ENCODE measurements around the gene RBM47. TPM values are rescaled to one million over a fixed set of nuclear protein-coding genes. Genes with fewer than 3 reads are reported as not detected.
"Not testable (repeated sequence)": the region's sequence is repeated elsewhere in the genome, so short reads cannot be mapped to it uniquely, and the experiment has no call there.

The RBM47 gene
- total RNA-seq, 1 experiment from 2014 or later: 78.0 TPM

DNA sequence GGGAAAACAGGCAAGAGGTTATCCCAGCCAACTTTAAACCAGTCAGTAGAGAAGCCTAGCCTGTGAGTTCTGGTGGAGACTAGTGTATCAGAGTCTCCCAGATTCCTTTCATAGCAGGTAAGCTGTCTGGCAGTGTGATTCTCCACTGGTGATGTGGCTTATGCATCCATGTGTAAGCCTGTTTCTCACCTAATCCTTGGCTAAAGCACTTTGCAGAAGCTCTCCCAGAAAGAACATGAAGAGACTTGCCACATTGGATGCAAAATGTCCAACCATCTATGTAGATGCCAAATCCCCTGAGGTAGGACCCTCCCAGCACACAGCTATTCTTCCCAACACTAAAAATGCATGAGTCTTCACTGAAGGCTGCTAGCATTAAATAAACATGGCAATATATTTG lies 182.8 kb downstream of the RBM47 start:
- Histone ChIP-seq H3K27ac (peak overlapping the region; percentile 20; the same call in 1 of the 2 replicates), H3K4me1 (replicated peaks; ENCODE audit: insufficient read depth) (peaks cover 21% of the 10 kb centered on the region), H3K9me2 (ENCODE audit: insufficient read depth) (no peaks in the 10 kb centered on the region), H3K36me3 (ENCODE audit: low read depth) (peaks cover 14% of the 10 kb centered on the region; the same call in 1 of the 2 replicates), H4K20me1 (ENCODE audit: insufficient read depth) (no peaks in the 10 kb centered on the region), H3F3A (ENCODE audit: insufficient read depth, low read depth) (peaks cover 27% of the 10 kb centered on the region), H3K27me3 (ENCODE audit: insufficient read depth, low read depth) (no peaks in the 10 kb centered on the region), H3K79me2 (ENCODE audit: low read depth) (peaks cover 72% of the 10 kb centered on the region), H3K9me3 (ENCODE audit: insufficient read depth, low read depth) (no peaks in the 10 kb centered on the region), H2AFZ (no peak overlapping the region), H3K4me3 (no peak overlapping the region), H3K4me2 (no peak overlapping the region)
- no TSS peak for BruUV-seq (replicated peaks)
- intact Hi-C loops (cut with micrococcal nuclease; ENCODE audit: unreplicated experiment): no loop called here
- no peak for DNase-seq
- ChIA-PET CTCF (no interaction called here), POLR2A (ENCODE audit: unreplicated experiment) (no interaction called here)
- TF ChIP-seq CTCF (conservative IDR thresholded peaks at IDR 0.05): no peak
- TF ChIP-seq EZH2 (IDR thresholded peaks at IDR 0.05; ENCODE audit: low read depth): no peak

DNA sequence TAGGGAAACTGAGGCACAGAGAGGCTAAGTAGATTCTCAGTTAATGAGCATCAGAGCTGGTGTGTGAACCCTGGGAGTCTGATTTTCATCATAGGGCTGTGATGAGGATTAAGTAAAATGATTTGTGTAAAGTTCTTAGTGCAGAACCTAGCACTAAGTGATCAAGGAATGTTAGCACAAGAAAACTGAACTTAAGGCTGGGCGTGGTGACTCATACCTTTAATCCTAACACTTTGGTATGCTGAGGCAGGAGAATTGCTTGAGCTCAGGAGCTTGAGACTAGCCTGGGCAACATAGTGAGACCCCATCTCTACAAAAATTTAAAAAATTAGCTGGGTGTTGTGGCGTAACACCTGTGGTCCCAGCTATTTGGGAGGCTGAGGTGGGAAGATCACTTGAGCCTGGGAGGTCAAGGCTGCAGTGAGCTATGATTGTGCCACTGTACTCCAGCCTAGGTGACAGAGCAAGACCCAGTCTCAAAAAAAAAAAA lies 183.4 kb downstream of the RBM47 start:
- H3K9me2 ChIP-seq (ENCODE audit: insufficient read depth); H3K4me2 ChIP-seq; intact Hi-C loops (cut with micrococcal nuclease; ENCODE audit: unreplicated experiment); POLR2A ChIA-PET (ENCODE audit: unreplicated experiment); BruUV-seq (replicated peaks); H3K4me3 ChIP-seq; H3K9me3 ChIP-seq (ENCODE audit: insufficient read depth, low read depth); H2AFZ ChIP-seq; H4K20me1 ChIP-seq (ENCODE audit: insufficient read depth); CTCF ChIA-PET; DNase-seq; H3K27me3 ChIP-seq (ENCODE audit: insufficient read depth, low read depth): not testable (repeated sequence)
- H3K4me1 ChIP-seq (replicated peaks; ENCODE audit: insufficient read depth): peaks cover 21% of the 10 kb centered on the region
- H3K36me3 ChIP-seq (ENCODE audit: low read depth): peaks cover 12% of the 10 kb centered on the region; the same call in 1 of the 2 replicates
- peaks cover 77% of the 10 kb centered on the region for H3K79me2 ChIP-seq (ENCODE audit: low read depth)
- H3F3A ChIP-seq (ENCODE audit: insufficient read depth, low read depth): peaks cover 28% of the 10 kb centered on the region
- H3K27ac ChIP-seq: 0 out of 2 replicates have a peak overlapping the region, but pooled peaks have one; percentile 11

- no peak for DNase-seq
- no peak overlapping the region for H2AFZ ChIP-seq
- no peaks in the 10 kb centered on the region for H3K9me2 ChIP-seq (ENCODE audit: insufficient read depth)
- peaks cover 21% of the 10 kb centered on the region for H3K4me1 ChIP-seq (replicated peaks; ENCODE audit: insufficient read depth)
- 0 out of 2 replicates have a peak overlapping the region, but pooled peaks have one; percentile 11 for H3K27ac ChIP-seq
- H3K36me3 ChIP-seq (ENCODE audit: low read depth): 0 out of 2 replicates have a peak, but pooled peaks cover 9% of the 10 kb centered on the region
- H3K79me2 ChIP-seq (ENCODE audit: low read depth): peaks cover 75% of the 10 kb centered on the region
- H3K4me3 ChIP-seq: no peak overlapping the region
- BruUV-seq (replicated peaks): no TSS peak
- H3K9me3 ChIP-seq (ENCODE audit: insufficient read depth, low read depth): no peaks in the 10 kb centered on the region
- intact Hi-C loops (cut with micrococcal nuclease; ENCODE audit: unreplicated experiment): no loop called here
- peaks cover 28% of the 10 kb centered on the region for H3F3A ChIP-seq (ENCODE audit: insufficient read depth, low read depth)
- H4K20me1 ChIP-seq (ENCODE audit: insufficient read depth): no peaks in the 10 kb centered on the region
- CTCF ChIA-PET: no interaction called here
- POLR2A ChIA-PET (ENCODE audit: unreplicated experiment): no interaction called here
- H3K27me3 ChIP-seq (ENCODE audit: insufficient read depth, low read depth): no peaks in the 10 kb centered on the region
- TF ChIP-seq CTCF (conservative IDR thresholded peaks at IDR 0.05): no peak
- TF ChIP-seq EZH2 (IDR thresholded peaks at IDR 0.05; ENCODE audit: low read depth): no peak
- H3K4me2 ChIP-seq: no peak overlapping the region
These were observed 184.0 kb downstream of the RBM47 start for GRCh38 chr4:40445671-40446070.

GRCh38 chr4:40441430-40441829 lies 188.2 kb downstream of the RBM47 start:
- Histone ChIP-seq H3K4me2 (no peak overlapping the region), H3F3A (ENCODE audit: insufficient read depth, low read depth) (peaks cover 26% of the 10 kb centered on the region), H3K9me2 (ENCODE audit: insufficient read depth) (no peaks in the 10 kb centered on the region), H2AFZ (no peak overlapping the region), H3K9me3 (ENCODE audit: insufficient read depth, low read depth) (no peaks in the 10 kb centered on the region), H3K27me3 (ENCODE audit: insufficient read depth, low read depth) (no peaks in the 10 kb centered on the region), H3K27ac (no peak overlapping the region), H3K4me3 (no peak overlapping the region), H3K36me3 (ENCODE audit: low read depth) (no peaks in the 10 kb centered on the region; the same call in 1 of the 2 replicates), H3K4me1 (replicated peaks; ENCODE audit: insufficient read depth) (no peaks in the 10 kb centered on the region), H4K20me1 (ENCODE audit: insufficient read depth) (peaks cover 2% of the 10 kb centered on the region; the same call in 1 of the 2 replicates), H3K79me2 (ENCODE audit: low read depth) (peaks cover 53% of the 10 kb centered on the region)
- ChIA-PET POLR2A (ENCODE audit: unreplicated experiment) (interaction anchor here (0.8 kb wide), 1 partner anchor 9 kb away, joined by 8 read pairs; no protein-coding TSS in a partner anchor), CTCF (no interaction called here)
- DNase-seq: no peak
- intact Hi-C loops (cut with micrococcal nuclease; ENCODE audit: unreplicated experiment): no loop called here
- TF ChIP-seq EZH2 (IDR thresholded peaks at IDR 0.05; ENCODE audit: low read depth) (no peak), CTCF (conservative IDR thresholded peaks at IDR 0.05) (no peak)
- no TSS peak for BruUV-seq (replicated peaks)
